HG02981 (cell line): ENCODE measurements around the gene SLC6A16.
A peak's percentile ranks its signal among the peaks of the same experiment; 100 is the strongest.
"Not testable (repeated sequence)": the region's sequence is repeated elsewhere in the genome, so short reads cannot be mapped to it uniquely, and the experiment has no call there.

Experiments used
- ATAC-seq: cut with Tn5 transposase; IDR thresholded peaks from one replicate; pipeline ENCODE4 v1.9.1; 2021; ENCODE audit warnings: mild to moderate bottlenecking, moderate library complexity; ENCODE audit not compliant: unreplicated experiment

The SLC6A16 gene

DNA sequence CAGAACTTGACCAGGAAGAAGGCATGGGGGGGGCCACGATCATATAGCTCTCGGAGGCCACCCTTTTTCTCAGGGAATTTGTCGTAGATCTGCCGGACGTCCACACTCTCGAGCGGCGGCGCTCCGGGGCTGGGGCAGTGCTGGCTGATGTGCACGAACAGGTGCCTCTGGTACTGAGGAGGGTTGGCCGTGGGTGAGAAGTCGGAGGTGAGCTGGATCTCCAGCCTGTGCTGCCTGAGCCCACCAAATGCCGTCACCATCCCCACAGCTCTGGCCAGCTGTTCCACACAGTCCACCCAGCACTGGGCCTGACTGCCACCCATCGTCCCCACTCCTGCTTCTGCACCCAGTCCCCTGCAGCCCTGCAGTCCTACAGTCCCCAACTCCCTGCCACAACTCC lies 22.2 kb upstream of the SLC6A16 start:
- no peak for ATAC-seq

DNA sequence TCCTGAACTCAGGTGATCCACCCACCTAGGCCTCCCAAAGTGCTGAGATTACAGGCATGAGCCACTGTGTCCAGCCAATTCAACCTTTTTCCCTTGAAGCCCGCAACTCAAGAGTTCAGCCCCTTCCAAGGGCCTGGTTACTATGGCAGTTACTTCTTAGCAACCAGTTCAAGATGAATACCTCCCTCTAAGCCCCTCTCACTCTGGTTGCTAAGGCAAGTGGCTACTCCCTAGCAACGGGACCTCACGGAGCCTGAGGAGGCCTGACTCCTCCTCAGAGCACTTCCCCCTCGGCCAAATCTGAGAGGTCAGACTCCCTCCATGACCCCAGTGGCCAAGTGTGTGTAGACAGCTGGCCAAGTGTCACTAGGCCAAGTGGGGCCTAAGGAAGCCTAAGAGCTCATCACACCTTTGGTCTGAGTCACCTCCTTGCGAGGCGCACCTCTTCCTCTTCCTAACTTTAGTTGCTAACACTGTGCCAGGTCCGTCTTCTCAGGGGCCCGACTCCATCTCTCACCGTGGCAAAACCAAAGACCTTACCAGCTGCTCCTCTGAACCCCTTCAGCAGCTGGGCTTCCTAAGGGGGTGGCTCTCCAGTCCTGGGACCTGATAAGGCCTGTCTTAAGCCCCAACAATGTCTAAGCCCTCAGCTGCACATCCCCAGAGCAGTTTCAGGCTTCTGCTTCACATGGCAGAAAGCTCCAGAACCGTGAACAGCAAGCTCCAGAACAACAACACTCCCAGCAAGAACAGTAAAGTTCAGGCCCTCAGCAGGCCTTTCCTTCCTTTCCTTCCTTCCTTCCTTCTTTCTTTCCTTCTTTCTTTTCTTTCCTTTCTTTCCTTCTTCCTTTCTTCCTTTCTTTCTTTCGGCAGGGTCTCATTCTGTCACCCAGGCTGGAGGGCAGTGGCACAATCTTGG lies 19.8 kb upstream of the SLC6A16 start:
- no peak for ATAC-seq

DNA sequence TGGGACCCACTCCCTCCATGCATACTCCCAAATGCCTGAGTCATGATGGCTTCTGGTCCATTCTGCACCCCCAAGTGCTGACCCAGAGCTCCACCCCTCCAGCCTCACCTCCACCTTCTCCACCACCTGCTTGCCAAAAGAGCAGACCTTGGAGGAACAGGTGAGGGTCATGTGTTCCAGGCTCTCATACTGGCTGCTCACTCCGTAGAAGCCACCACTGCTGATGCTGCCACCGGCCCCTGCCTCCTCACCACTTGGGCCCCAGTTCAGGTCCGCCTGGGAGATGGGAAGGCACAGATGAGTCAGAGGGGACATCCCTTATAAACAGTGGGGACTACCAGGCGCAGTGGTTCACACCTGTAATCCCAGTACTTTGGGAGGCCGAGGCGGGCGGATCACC lies 18.1 kb upstream of the SLC6A16 start:
- no peak for ATAC-seq

DNA sequence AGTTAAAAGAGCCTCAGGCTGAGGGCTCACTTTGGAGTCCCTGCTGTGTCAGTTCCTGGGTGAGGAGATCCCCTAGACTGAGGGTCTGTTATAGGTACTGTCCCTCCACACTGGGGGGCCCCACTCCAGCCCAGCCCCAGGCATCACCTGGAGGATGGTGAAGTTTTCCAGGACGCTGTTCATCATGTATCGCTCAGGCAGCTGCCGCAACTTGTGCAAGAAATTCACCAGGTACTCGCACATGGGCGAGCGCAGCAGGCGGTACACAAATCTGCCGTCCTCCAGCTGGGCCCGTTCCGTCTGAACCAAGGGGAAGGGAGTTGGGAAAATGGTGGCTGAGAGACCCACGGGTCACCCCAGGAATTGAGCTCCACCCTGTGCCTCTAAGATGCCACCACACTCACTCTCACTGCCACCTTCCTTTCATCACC lies 17.3 kb upstream of the SLC6A16 start:
- ATAC-seq = no peak

DNA sequence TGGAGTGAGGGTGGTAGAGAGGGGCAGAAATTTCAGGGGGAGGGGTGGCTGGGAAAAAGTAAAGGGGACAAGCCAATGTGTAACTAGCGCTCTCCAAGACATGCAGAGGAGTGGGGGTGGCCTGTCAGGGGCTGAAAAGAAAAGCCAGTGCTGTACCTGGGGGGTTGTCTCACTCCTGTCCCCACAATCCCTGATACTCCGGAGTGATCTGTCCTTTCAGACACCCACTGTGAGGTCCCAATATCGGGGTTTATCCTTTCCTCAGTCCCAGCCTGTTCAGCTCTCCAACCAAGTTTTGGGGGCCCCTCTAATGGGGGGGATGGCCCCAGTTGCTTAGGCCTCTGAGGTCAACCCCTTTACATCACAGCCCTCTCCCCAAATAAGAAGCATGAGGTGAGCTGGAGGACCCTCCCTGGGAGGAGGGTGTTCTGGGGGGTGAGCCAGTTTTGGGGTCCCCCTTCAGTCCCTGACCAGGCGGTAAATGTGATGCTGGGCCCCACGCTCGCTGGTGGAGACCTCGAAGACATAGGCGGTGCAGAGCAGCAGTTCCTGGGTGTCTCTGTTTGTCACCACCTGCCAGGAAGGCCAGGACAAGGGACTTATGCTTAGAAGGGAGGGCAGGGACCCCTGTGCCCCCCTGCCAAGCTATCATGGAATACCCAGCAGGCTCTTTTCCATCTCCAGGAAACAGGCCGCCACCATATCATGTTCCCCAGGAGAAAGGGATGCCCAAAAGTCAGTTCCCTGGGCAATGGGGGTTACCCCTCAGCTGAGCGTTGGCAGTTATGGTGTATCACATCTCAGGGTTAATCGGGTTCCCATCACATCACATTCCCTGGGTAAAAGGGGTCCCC lies 16.1 kb upstream of the SLC6A16 start:
- no peak for ATAC-seq

DNA sequence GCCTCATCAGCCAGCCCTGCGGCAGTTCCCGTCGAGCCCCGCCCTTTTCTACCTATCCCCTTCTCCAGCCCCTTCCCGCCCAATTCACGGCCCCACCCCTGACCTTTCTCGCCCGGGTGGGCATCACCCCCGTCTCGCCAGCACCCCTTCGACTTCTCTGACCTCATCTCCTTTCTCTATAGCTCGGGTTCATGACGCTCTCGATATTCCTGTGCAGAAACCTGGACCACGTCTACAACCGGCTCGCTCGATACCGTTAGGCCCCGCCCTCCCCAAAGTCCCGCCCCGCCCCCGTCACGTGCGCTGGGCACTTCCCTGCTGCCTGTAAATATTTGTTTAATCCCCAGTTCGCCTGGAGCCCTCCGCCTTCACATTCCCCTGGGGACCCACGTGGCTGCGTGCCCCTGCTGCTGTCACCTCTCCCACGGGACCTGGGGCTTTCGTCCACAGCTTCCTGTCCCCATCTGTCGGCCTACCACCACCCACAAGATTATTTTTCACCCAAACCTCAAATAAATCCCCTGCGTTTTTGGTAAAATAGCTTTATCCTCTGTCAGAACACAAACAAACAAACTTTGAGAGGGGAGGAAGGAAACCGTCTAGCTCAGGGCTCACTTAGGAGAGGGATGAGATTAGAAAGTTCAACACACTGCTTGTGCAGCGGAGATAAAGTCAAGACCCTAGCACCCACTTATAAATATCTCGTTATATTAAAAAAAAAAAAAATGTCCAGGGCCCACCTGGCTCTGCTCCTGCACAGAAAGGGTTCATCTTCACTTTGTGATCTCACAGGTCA lies 15.3 kb upstream of the SLC6A16 start:
- ATAC-seq = peak; percentile 61

DNA sequence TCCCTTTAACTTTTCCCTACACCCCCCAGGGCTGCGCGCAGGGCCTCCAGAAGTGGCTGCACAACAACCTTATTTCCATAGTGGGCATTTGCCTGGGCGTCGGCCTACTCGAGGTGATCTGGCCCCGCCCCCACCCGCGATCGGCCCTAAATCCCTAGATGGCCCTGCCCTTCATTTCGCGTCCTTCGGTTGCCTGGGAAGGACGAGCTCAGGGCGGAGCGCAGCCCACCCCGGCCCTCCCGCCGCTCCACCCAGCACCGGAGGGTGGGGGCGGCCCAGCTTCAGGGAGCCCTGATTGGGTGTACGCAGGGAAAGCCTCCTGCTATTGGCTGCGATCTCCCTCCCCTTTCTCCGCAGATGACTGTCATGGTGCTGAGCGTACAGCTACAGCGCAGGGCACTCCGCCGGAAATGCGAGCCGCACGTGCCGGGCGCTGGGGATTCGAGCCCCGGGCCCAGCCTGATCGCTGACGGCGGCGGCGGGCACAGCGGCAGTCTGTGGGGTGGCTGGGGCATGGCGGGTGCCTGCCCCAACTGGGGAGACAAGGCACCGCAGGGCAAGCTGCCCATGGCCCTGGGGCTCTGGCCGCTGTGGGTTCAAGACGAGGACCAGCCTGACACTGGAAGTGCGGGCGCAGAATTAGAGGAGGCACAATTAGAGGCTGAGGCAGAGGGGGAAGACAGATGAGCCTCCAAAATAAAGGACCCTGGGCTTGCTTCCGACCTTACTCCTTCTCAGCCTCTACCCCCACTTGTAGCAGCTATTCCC lies 14.5 kb upstream of the SLC6A16 start:
- no peak for ATAC-seq

DNA sequence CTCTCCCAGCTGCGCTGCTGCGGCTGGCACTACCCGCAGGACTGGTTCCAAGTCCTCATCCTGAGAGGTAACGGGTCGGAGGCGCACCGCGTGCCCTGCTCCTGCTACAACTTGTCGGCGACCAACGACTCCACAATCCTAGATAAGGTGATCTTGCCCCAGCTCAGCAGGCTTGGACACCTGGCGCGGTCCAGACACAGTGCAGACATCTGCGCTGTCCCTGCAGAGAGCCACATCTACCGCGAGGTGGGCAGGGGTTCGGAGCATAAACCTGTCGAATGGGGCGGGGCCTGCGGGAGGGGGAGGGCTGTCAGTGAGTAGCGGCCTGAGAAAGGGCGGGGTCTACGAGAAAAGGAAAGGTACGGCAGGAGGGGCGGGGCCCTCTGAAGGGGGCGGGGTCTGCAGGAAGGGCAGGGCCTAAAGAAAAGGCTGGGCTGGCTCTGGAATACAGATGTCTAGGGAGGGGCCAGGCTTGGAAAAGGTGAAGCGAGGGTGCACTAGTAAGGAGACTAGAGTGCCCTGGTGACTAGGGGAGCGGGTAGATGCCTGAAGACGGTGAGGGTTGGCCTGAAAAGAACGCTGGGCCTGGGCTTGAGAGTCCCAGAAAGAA lies 13.8 kb upstream of the SLC6A16 start:
- no peak for ATAC-seq

DNA sequence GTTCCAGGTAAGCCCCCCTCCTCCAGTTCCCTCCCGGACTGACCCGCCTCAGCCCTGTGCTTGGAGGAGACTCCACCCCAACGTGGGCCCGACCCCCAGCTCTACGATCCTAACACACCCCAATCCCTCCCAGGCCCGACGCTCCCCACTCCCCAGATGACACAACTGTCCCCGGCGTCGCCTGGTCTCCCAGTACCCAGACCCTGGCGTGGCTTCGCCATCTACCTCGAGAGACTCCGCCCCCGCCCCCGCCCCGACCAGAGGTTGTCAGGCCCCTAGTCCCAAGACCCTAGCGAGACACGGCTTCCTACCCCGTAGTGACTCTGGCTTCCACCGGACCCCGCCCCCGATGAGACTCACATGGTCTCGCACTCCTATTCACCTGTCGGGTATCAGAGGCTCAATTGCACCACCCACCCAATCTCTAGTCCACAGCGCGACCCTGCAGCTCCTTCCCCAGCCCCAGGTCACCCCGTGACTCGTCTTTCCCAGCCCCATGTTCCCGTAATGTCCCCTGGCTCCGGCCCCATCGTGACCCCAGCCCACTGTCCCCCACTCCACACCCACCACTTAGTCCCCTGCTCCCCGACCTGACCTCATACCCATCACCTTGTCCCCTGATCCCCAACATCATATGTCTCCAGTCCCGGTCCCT lies 13.2 kb upstream of the SLC6A16 start:
- ATAC-seq = no peak

DNA sequence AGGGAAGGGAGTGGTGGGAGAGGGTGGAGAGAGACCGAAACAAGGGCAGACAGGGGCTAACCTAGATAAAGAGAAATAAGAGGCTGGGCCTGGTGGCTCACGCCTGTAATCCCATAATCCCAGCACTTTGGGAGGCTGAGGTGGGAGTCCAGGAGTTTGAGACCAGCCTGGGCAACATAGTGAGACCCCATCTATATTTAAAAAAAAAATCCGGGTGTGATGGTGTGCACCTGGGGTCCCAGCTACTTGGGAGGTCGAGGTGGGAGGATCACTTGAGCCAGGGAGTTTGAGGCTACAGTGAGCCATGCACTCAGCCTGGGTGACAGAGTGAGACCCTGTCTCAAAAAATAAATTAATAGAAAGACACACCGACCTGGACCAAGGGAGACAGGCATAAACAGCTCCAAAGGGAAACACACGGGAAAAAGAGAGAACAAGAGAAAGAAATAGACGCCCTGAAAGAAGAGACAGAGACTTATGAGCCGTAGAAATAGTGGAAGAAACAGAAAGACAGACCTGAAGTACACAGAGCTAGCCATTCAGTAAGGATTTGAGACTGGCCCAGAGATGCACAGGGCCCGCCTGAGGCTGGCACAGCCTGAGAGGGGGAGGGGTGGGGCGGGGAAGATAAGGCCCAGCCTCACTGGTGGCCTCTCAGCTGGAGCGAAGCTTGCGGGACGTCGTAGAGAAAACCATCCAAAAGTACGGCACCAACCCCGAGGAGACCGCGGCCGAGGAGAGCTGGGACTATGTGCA lies 12.5 kb upstream of the SLC6A16 start:
- no peak for ATAC-seq

DNA sequence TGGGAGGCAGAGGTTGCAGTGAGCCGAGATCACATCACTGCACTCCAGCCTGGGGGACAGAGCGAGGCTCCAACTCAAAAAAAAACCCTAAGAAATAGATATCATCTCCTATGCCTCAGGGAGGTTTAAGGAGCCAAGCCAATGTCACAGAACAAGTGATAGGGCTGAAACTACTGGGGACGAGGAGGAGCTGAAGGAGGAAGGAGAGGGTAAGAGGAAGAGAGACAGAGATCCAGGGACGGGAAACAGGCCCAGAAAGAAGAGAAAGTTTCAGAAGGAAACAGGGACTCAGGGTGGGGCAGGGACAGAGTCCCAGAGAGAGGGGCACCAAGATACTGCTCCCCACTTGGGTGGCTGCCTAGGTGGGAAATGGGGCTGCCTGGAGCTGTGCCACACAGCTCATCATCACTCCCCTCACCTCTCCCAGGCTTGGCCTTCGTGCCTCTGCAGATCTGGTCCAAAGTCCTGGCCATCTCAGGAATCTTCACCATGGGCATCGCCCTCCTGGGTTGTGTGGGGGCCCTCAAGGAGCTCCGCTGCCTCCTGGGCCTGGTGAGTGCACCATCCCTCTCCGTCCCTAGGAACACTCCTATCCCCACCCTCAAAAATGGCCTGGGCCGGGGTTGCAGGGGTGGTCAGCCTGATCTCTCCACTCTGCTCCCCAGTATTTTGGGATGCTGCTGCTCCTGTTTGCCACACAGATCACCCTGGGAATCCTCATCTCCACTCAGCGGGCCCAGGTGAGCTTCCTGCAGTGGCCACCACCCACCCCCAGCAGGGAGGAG lies 11.7 kb upstream of the SLC6A16 start:
- ATAC-seq = no peak

DNA sequence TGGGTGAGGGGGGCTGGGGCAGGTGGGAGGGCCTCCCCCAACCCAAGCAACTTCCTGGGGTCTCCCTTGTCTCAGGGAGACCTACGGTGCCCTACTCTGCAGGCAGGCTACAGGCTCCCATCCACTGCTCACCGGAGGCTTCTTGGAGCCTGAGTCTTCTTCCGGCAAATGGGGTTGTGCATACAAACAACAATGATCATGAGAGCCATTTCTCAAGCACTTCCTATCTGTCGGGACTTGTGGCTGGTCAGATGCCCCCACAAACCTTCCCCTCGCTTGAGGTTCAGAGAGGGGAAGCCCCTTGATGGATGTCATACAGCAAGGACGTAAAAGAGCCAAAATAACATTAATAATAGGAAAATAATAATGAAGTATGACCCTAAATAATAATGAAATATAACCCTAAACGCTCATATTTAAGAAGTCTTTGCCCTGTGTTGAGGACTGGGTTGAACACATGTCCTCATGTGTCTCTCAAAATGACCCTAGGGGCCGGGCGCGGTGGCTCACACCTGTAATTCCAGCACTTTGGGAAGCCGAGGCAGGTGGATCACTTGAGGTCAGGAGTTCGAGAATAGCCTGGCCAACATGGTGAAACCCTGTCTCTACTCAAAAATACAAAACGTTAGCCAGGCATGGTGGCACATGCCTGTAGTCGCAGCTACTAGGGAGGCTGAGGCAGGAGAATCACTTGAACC lies 10.9 kb upstream of the SLC6A16 start:
- ATAC-seq = no peak

DNA sequence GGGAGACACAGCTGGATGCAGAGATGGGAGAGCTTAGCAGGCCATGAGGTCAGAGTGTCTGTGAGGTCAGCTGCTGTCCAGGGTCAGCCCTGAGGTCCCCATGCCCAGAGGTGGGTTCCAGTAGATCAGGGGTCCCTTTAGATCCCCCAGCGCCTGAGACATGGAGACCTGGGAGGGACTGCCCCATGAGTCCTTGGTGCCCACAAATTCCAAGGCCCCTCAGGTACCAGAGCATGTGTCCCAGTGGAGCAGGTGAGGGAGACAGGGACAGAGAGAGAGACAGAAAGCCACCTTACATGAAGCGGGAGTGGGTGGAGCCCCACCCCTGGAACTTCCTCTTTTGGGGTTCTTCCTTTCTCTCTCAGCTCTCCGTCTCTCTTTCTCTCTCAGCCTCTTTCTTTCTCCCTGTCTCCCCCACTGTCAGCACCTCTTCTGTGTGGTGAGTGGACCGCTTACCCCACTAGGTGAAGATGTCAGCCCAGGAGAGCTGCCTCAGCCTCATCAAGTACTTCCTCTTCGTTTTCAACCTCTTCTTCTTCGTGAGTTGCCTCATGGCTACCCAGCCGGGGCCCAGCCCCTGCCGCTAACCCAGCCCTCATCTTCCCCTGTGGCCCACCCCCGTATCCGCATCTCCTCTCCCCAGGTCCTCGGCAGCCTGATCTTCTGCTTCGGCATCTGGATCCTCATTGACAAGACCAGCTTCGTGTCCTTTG lies 10.2 kb upstream of the SLC6A16 start, which contains the start of gene CD37:
Gene CD37 (plus strand): TSS at position 336 of the 713 bp plus-strand sequence. CDS start 135 bp downstream, at position 471.
- ATAC-seq = no peak

DNA sequence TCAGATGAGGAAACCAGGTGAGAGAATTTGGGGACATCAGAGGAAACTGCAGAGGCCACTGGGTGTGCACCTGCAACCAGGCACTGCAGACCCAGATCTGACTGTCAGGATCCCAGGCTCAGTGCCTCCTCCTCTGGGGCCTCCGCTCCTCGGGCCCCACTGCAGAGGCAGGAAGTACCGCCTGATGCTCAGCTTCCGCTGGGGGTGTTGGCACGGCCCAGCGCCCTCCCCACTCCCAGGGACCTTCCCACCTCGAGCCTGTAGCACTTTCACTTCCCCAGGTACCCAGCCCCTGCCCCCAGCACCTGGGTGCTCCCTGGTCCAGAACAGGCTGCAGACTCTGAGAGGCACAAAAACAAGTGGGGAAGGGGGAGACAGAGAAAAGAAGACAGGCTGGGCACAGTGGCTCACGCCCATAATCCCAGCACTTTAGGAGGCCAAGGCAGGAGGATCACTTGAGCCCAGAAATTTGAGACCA lies 8.9 kb upstream of the SLC6A16 start:
- no peak for ATAC-seq

DNA sequence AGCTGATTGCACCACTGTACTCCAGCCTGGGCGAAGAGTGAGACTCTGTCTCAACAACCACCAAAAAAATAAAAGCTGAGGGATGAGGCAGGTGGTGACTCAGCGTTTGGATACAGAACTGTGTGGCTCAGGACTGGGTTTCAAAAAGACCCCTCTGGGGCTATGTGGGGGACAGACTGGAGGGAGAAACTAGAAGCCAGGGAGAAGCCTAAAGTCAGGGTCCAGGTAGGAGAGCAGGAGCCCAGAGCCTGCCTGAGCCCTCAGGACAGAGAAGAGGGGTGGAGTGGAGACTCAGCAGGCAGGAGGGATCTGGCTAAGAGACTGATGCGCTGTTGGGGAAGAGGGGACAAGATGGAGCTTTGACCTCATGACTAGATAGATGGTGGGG lies 8.4 kb upstream of the SLC6A16 start:
- ATAC-seq = no peak

DNA sequence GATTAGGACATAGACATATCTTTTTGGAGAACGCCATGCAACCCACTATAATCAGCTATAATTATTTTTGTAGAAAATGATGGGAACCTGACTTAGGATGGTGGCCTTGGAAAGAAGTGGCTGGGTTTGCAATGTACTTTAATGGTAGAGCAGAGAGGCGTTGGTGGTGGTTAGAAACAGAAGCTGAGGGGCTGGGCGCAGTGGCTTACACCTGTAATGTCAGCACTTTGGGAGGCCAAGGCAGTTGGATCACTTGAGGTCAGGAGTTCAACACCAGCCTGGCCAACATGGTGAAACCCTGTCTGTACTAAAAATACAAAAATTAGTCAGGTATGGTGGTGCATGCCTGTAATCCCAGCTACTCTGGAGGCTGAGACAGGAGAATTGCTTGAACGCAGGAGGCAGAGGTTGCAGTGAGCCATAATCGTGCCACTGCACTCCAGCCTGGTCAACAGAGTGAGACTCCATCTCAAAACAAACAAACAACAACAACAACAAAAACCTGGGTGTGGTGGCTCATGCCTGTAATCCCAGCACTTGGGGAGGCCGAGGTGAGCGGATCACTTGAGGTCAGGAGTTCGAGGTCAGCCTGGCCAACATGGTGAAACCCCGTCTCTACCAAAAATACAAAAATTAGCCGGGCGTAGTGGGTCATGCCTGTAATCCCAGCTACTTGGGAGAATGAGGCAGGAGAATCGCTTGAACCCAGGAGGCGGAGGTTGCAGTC lies 7.9 kb upstream of the SLC6A16 start:
- not testable (repeated sequence) for ATAC-seq
